Hematopoietic multipotent progenitor cell treated with erythropoietin and hydrocortisone succinate and interleukin-3 and kit ligand, for 15 days (in vitro differentiated cells): ENCODE data around the gene RAB11FIP3.
"Not testable (repeated sequence)": the region's sequence is repeated elsewhere in the genome, so short reads cannot be mapped to it uniquely, and the experiment has no call there.

ENCODE experiments used
- DNase-seq: peaks from one replicate; pipeline ENCODE4 v3.0.0-alpha.2; 2015; ENCODE audit warnings: low spot score

Gene RAB11FIP3, protein sequence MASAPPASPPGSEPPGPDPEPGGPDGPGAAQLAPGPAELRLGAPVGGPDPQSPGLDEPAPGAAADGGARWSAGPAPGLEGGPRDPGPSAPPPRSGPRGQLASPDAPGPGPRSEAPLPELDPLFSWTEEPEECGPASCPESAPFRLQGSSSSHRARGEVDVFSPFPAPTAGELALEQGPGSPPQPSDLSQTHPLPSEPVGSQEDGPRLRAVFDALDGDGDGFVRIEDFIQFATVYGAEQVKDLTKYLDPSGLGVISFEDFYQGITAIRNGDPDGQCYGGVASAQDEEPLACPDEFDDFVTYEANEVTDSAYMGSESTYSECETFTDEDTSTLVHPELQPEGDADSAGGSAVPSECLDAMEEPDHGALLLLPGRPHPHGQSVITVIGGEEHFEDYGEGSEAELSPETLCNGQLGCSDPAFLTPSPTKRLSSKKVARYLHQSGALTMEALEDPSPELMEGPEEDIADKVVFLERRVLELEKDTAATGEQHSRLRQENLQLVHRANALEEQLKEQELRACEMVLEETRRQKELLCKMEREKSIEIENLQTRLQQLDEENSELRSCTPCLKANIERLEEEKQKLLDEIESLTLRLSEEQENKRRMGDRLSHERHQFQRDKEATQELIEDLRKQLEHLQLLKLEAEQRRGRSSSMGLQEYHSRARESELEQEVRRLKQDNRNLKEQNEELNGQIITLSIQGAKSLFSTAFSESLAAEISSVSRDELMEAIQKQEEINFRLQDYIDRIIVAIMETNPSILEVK

DNA sequence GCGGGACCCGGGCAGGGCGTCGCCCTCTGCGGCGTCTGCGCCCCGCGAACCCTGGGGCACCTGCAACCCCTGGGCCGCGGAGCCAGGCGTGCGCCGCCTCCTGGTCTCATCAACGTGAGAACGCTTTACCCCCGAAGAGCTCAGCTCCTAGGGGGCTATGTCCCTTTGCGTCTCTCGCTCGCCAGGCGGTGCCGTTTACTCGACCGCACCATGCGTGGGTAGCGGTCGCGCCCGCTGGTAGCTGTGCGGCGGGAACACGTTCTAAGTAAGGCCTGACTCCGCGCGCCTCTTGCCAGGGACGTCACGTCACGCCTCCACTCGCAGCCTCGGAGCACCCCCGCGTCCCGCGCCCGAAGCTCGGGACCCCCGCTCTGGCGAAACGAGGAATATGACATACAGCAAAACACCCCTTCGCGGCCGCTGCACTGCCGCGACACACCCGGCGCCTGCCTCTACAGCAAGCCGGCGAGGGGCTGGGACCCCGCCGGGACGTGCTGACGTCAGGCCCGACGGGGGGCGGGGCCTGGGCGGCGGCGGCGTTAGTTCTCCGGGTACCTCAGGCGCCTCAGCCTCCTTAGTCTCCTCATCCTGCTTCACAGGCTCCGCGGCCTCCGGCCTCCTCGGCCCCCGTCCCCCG lies at the start of gene RAB11FIP3:
Gene RAB11FIP3, plus strand, starts transcription at position 568 of the 637 bp plus-strand sequence. CDS start 358 bp downstream, outside the sequence.
- DNase-seq, result peak; percentile 76

GRCh38 chr16:375927-376816 lies 49.3 kb upstream of the RAB11FIP3 start:
- DNase-seq, result no peak

- DNase-seq, result no peak
Observed at GRCh38 chr16:376817-377418, 48.5 kb upstream of the RAB11FIP3 start.

DNA sequence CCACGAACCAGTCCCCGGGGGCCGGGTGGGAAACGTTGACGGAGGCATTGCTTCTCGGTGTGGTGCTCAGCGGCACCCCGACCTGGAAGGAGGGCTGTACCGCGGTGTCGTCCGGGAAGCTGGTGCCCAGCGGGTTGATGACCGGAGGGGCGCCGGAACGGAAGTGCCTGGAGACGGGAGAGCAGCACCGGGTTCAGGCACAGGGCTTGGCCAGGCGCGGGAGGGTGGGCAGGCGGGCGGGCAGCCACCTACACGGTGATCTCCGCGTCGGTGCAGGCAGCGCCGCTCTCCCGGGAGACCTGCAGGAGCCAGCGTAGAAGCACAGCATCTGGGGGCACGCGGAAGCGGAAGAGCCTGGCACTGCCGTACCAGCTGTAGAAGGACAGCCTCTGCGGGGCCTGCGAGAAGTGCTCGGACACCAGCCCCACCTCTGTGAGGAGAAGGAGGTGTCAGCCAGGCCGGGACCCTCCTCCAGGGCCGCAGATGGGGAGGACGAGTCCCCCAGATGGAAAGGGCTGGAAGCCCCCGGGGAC lies 48.0 kb upstream of the RAB11FIP3 start:
- DNase-seq, result no peak

DNA sequence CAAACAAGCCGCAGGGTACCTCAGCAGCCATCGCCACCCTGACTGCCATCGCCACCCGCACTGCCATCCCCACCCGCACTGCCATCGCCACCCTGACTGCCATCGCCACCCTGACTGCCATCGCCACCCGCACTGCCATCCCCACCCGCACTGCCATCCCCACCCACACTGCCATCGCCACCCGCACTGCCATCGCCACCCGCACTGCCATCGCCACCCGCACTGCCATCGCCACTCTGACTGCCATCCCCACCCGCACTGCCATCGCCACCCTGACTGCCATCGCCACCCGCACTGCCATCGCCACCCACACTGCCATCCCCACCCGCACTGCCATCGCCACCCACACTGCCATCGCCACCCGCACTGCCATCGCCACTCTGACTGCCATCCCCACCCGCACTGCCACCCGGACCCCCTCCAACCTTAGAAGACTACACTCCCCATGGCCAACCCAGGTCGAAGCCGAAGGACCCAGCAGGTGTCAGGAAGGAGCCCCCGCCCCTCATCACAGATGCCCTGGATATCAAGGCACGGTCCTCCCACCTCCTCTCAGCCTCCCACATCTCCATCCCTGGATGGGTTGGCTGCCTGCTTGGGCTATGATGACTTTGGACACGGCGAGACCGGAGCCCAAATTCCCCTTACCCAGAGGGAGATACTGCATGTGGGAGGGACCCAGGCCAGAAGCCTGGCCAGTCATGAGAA lies 47.2 kb upstream of the RAB11FIP3 start:
- DNase-seq, result not testable (repeated sequence)

- DNase-seq, result no peak
Observed at GRCh38 chr16:378821-379182, 46.6 kb upstream of the RAB11FIP3 start.

GRCh38 chr16:379183-379960 lies 46.1 kb upstream of the RAB11FIP3 start:
- DNase-seq, result no peak

DNA sequence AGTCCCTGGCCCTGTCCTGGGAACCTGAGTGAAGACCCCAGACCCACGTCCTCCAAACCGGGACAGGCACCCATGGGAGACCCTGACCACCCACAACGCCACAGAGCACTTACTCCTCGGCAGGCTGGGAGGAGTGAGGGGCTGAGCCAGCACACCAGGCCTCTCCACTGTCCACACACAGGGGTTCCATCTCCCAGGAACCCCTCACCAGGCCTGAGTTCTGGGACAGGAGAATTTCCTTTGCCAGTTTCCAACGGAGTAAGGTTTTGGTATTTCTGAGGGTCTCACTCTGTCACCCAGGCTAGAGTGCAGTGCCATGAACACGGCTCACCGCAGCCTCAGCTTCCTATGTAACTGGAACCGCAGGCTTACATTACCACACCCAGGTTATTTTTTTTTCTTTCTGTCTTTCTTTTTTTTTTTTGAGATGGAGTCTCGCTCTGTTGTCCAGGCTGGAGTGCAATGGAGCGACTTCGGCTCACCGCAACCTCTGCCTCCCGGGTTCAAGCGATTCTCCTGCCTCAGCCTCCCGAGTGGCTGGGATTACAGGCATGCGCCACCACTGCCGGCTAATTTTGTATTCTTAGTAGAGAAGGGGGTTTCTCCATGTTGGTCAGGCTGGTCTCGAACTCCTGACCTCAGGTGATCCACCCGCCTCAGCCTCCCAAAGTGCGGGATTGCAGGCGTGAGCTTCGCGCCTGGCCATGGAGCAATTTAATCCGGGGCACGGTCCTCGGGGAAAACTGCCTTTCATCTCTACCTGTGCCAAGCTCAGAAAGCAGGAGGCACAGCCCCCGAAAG lies 45.3 kb upstream of the RAB11FIP3 start:
- DNase-seq, result no peak

DNA sequence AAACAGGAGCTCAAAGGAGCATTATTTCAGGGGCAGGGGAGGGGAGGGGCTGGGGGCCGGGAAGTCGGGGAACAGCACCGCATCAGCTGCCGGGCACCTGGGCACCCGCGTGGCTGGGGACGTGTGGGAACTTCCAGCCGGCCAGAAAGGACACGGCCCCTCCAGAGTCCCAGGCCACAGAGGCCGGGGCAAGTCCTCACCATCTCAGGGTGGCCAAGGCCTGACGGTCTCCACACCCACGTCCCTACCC lies 44.8 kb upstream of the RAB11FIP3 start:
- DNase-seq, result no peak

GRCh38 chr16:381012-381788 lies 44.2 kb upstream of the RAB11FIP3 start:
- no peak for DNase-seq

GRCh38 chr16:381789-382717 lies 43.4 kb upstream of the RAB11FIP3 start, which contains the start of gene PGAP6:
PGAP6 (minus strand) TSS chr16:381978; CDS start chr16:381821, 157 bp downstream.
- DNase-seq, result peak; percentile 73

GRCh38 chr16:383326-384051 lies 42.0 kb upstream of the RAB11FIP3 start:
- DNase-seq, result no peak

GRCh38 chr16:386641-387156 lies 38.8 kb upstream of the RAB11FIP3 start:
- peak; percentile 34 for DNase-seq

DNA sequence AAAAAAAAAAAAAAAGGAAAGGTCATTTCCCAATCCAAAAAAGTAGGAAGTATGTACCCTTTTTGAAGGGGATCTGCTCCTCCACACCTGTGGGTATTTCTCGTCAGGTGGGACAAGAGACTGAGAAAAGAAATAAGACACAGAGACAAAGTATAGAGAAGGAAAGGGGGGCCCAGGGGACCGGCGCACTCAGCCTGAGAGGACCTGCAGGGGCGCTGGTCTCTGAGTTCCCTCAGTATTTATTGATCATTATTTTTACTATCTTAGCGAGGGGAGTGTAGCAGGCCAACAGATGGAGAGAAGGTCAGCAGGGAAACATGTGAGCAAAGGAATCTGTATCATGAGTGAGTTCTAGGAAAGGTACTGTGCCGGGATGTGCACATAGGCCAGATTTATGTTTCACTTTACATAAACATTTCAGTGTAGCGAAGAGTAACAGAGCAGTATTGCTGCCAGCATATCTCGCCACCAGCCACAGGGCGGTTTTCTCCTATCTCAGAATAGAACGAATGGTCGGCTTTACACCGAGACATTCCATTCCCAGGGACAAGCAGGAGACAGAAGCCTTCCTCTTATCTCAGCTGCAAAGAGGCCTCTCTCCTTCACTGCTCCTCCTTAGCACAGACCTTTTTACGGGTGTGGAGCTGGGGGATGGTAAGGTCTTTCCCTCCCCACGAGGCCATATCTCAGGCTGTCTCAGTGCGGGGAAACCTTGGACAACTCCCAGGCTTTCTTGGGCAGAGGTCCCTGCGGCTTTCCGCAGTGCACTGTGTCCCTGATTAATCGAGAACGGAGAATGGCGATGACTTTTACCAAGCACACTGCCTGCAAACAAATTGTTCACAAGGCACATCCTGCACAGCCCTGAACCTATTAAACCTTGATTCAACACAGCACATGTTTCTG lies 37.4 kb upstream of the RAB11FIP3 start:
- DNase-seq, result peak; percentile 47

DNA sequence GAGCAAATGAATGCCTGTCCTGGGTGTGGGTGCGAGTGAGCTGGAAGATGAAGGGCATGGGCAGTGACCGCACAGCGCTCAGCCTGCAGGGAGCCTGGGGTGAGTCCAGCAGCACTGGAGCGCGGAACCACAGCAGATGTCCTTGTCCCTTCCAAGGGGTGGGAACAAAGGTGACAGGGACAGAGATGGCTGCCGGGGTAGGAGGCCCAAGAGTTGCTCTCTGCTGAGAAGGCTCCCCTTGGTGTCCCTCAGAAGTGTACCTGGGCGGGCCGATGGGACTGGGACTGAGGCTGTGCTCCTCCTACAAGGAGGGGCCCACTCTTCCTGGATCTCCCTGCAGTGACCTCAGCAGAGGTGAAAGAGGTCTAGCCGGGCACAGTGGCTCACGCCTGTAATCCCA lies 36.1 kb upstream of the RAB11FIP3 start:
- no peak for DNase-seq
